ENCODE results near the gene STAT3.
"Not testable (repeated sequence)": the region's sequence is repeated elsewhere in the genome, so short reads cannot be mapped to it uniquely, and the experiment has no call there.

The STAT3 gene

DNA sequence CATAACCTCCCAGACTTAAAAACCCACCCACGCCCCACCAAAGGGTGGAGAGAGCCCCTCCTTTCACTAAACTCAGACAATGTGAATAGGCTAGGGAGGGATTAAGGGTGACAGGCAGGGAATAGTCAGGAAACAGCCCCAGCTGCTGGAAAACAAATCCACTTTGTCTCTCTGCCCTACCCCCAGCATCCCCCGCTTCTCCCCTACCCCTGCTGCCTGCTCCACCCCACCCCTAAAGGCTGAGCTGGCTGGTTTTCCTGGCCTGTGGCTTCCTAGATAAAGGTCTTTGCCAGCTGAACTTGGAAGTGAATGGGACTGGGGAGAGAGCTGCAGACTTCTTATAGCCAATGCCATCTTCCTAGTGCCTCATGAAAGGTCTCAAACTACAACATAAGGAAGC, 19.8 kb upstream of the STAT3 start:
- no peak for DNase-seq

DNA sequence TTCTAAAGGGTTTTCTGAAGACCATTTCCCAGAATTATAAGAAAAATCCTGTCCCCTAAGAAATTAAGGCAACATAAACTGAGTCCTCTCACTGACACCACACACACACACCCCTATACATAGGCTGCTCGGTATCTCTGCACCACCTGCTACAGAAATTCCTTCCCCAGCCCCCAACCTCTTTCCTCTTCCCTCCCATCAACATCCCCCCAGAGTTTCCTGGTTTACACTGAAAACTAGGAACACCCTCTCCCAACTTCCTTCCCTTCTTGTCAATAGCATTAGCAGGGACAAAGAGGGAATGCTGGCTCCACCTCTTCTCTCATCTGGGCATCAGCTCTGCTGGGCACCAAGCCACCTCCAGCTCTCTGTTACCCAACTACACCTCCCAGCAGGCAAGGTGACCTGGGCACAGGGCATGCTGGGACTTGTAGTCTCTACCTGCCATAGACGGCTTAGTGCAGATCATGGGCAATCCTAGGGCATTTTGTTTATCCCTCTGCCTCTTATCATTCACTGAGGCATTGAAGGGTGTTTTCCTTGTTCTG, 19.1 kb upstream of the STAT3 start:
- DNase-seq, result peak; percentile 90

DNA sequence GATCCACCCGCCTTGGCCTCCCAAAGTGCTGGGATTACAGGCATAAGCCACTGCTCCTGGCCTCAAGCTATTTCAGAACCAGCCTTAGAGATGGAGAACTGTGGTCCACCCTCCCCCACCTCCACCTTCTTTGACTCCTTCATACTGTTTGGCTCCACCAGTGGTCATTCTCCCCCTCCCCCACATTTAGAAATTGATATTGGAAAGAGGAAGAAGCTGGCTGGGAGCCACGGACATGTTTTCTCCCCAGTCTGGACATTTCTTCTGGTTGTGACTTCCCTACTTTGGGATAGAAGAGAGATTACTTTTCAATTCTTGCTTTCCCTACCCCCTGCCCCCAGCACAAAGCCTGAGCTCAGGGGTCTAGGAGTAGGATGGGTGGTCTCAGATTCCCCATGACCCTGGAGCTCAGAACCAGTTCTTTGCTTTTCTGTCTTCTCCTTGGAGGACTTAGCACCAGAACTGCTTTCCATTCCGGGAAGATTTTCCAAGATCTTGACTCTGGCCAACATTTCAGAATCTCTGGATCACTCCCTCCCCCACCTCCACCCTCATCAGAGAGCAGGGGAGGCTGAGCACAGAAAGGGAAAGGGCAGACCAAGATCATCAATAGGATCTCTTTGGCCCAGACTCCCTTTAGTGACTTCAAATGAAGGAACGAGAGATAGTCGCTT, 18.5 kb upstream of the STAT3 start:
- no peak for DNase-seq

DNA sequence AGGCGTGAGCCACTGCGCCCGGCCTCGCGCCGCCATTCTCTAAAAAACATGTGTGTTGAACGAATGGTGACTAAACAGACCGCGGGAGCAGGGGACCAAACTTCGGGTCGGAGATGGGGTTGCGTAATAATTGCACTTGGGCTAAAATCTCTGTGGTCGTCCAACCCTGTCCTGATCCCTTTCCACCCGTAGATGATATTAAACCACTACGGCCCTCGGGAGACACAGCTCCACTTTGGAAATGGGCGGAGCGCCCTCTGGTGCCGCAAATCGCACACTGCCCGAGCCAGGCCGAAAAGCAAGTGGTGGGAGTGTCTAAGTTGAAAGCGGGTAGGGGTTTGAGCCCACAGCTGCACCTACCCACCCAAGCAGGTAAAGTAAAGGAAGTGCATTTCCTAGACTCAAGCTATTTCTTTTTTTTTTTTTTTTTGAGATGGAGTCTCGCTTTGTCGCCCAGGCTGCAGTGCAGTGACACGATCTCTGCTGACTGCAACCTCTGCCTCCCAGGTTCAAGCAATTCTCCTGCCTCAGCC, 17.8 kb upstream of the STAT3 start:
- DNase-seq, result peak; percentile 92

DNA sequence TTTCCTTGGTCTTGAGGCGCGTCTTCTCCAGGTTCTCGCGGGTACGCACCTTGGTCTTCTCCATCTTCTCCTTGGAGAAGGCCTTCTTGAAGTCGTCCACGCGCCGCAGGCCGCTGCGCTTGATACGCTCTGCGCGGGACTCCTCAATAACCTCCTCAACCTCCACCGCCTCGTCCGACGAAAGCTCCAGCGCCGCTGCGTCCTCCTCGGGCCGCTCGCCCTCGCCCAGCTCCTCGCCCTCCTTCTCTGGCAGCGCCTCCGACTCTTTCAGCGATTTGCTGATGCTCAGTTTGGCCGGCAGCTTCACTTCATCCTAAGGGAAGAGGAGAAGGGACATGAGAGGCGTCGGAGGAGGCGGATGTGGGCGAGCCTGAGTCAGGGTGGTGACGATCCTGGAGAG, 16.8 kb upstream of the STAT3 start:
- no peak for DNase-seq

DNA sequence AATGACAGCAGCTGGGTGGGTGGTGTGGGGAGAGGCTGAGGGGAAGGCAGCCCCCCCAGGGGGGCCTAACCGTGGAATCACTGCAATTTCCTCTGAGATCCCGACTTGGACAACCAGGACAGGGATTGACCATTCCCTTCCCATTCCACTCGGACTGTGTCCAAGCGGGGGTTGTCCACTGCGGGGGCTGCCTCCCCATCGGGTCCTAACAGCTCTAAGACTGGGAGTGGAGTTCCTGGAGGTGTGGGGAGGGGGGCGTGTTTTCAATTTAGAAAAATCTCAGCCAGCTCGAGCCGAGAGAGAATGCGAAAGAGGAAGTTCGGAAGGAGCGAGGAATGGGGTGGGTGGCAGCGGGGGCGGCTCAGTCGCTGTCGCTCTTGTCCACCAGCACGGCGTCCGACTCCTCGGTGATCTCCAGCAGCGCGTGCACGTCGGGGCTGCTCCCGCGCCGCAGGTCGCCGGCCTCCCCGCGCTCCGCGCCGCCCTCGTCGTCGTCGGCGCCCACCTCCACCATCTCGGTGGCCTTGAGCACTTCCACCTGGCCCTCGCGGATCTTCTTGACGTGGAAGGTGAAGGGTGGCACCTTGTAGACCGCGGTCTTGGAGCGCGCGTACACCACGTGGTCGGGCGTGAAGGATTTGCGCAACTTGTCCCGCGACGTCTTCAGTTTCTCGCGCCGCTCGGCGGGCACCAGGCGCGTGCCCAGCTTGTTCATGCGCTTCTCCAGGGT, 16.2 kb upstream of the STAT3 start:
- no peak for DNase-seq

DNA sequence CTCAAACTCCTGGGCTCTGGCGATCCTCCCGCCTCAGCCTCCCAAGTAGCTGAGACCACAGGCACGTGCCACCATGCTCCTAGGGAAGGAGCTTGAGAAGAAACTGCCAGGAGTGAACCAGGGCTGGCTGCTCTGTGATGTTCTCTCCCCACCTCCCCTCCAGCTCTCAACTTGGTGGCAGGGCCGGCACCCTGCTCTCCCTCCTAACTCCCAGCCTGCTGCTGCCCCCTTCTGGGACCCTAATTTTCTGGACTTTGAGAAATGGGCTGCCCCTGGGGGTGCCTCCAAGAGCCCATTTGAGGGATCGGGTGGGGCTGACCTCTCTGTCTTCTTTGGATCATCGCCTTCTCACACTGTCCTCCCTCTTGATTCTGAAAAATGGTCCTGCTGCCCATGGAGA, 14.9 kb upstream of the STAT3 start:
- peak; percentile 82 for DNase-seq

DNA sequence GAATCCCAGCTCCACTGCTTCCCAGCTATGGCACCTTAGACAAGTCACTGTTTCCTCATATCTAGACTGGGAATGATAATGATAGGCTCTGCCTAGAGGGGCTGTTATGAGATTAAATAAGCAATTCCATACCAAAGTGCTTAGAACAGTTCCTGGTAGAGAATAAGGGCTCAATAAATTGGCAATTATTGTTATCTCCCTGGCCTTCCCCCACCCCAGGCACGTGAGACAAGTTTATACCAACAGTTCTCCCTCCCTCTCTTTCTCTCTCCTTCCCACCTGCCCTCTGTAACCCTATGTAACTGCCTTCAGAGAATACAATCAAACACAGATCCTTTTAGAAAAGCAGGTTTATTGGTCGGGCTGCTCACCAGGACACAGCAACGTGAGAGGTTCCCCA, 13.9 kb upstream of the STAT3 start:
- no peak for DNase-seq

DNA sequence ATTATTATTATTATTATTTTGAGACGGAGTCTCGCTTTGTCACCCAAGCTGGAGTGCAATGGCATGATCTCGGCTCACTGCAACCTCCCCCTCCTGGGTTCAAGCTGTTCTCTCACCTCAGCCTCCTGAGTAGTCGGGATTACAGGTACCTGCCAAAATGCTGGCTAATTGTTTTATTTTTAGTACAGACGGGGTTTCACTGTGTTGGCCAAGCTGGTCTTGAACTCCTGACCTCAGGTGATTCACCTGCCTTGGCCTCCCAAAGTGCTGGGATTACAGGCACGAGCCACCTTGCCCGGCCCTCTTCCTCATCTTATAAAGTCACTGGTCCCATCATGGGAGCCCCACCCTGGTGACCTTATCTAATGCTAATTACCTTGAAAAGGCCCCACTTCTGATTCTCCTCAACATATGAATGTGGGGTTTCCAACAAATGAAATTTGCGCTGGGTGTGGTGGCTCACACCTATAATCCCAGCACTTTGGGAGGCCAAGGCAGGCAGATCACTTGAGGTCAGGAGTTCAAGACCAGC, 12.7 kb upstream of the STAT3 start:
- not testable (repeated sequence) for DNase-seq

DNA sequence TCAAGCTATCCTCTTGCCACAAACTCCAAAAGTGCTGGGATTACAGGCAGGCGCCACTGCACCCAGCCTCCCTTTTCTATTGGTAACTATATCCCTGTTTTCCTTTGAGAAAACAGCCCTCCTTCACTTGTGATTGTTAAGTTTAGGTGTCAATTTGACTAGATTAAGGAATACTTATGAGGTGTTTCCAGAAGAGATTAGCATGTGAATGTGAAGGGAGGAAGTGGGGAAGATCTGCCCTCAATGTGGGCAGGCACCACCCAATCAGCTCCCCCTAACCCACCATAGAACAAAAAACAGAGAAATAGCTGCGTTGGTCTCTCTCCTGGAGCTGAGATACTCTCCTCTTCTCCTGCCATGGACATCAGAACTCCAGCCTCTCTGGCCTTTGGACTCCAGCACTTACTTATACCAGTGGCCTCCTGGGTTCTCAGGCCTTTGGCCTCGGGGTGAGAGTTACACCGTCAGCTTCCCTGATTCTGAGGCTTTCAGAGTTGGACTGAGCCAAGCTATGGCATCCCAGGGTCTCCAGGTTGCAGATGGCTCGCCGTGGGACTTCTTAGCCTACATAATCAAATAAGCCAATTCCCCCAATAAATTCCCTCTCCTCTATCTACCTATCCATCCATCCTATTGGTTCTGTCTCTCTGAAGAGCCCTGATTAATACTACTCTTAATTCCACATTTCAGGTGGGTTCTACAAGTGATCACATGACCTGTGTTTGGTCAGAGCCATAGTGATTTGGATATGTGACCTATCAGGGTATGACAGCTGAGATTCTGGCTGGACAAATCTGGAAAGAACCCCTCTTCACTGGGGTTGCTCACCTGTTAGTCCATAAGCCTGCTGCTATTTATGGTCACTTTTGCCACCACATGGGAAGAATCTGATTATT, 12.0 kb upstream of the STAT3 start:
- DNase-seq, result peak; percentile 53

DNA sequence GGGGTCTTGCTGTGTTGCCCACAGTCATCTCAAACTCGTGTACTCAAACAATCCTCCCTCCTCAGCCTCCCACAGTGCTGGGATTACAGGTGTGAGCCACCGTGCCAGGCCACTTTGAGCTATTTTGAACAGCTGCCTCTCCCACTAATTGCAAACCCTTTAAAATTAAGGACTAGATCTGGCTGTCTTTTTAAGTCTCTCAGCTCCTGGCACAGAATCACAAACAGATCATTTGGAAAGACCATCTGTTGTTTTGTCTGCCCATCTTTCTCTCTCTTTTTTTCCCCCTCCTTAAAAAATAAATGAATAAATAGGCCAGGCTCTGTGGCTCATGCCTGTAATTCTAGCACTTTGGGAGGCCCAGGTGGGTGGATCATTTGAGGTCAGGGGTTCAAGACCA, 10.9 kb upstream of the STAT3 start:
- no peak for DNase-seq

DNA sequence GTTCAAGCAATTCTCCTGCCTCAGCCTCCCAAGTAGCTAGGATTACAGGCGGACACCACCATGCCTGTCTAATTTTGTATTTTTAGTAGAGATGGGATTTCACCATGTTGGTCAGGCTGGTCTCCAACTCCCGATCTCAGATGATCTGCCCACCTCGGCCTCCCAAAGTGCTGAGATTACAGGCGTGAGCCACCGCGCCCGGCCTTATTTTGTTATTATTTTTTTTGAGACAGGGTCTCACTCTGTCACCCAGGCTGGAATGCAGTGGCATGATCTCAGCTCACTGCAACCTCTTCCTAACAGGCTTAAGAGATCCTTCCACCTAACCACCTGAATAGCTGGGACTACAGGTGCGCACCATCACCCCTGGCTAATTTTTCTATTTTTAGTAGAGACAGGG, 7.4 kb upstream of the STAT3 start:
- DNase-seq, result not testable (repeated sequence)

DNA sequence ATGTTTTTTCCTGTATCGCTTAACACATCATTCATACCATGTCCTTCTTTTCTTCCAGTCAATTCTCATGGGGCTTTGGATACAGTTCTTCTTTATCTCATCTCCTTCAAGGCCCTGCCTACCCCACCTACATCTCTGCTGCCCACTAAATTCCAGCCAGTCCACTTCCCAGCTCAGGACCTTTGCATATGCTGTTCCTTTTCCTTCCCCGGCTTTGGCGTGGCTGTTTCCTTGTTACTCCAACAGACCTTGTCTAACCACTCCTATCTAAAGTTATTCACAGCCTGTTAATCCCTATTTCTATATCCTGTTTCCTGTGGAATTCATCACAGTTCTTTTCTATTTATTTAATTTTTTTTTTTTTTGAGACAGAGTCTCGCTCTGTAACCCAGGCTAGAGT, 6.6 kb upstream of the STAT3 start:
- no peak for DNase-seq

DNA sequence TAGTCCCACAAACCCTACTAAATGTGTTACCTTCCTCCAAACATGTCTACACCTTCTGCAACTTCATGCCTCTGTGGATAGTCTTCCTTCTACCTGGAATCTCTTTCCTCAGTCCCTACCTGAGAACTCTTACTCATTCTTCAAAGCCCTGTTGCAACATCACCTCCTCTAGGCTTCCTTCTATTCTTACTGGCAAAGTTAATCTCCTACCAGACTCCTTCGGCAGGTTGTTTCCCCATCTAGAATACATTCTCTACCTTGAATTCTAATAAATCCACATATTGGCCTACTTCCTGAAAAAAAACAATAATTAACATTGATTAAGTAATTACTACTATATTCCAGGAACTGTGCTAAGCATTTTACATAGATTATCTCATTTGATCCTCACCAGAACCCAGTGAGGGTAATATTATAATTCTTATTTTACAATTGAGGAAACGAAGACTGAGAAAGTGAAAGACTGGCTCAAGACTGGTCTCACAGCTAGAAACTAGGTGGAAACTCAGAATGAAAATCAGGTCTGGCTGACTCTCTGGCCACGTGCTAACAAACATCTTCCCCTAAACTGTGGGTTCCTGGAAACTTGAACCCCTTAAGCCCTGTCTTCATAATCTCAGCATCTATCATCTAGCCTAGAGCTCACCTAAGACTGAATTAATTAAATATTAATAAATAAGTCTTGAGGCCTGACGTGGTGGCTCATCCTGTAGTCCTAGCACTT, 4.6 kb upstream of the STAT3 start:
- DNase-seq, result no peak

DNA sequence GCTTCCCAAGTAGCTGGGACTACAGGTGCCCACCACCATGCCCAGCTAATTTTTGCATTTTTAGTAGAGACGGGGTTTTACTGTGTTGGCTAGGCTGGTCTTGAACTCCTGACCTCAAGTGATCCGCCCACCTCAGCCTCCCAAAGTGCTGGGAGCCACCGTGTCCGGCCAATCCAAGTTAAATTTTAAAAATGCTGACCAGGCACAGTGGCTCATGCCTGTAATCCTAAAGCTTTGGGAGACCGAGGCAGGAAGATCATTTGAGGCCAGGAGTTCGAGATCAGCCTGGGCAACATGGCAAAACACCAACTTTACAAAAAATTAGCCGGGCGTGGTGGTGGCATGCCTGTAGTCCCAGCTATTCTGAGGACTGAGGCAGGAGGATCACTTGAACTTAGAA, 3.2 kb upstream of the STAT3 start:
- not testable (repeated sequence) for DNase-seq

DNA sequence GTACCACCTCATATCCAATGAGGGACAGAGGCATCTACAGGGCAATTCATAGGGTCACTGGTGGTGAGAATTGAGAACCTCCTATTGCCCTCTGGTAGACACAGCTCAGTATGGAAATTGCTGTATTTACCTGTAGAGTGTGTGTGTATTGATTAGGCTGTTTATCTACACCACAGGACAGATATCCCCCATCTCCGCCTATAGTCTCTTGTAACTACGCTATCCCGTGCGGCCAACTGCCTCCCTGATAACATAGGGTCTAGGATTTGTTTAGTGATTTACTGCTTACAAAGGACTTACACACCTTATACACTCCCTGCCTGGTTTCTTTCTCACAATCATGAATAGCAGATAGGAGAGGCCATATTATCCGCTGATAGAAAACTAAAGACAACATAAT, 1.7 kb upstream of the STAT3 start:
- no peak for DNase-seq

DNA sequence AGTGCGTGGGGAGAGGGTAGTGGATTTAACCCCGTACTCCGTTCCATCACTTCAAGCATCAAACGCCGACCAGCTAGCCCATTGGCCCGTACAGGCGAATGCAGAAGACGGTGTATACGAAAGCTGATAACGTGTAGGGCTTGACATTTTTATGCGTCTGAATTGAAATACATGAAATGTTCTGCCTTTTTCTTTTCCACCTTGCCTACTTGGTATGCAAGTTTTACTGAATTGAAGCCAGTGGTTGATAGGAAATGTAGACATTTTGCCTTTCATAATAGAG, 834 bp upstream of the STAT3 start:
- no peak for DNase-seq

DNA sequence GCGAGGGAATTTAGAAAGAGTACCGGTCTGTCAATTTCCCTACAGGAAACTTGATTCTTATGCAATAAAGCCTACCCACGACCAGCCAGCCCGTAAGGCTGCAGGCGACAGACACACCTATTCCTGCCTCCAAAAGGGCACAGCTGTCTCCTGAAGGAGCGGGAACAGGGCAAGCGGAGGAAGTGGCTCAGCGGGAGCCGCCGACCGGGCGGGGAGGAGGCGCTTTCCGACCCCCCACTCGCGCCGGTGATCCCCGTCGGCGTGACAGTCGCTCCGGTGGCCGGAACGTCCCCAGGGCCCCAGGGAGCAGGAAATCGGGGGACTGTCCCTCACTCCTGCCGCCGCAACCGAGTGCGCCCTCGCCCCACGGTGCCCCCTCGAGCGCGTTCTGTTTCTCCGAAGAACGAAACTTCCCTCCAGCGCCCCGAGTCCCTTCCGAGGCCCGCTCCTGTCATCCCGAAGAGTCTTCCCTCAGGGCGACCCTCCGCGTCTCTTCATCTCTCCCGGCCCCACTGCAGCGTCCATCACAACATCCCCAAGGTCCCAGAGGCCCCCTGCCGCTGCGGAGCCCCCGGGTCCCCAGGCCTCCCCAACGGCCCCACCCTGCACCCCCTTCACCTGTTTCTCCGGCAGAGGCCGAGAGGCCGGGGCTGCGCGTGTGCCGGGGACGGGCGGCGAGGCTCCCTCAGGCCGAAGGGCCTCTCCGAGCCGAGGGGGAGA, 421 bp downstream of the STAT3 start:
- DNase-seq, result peak; percentile 53

DNA sequence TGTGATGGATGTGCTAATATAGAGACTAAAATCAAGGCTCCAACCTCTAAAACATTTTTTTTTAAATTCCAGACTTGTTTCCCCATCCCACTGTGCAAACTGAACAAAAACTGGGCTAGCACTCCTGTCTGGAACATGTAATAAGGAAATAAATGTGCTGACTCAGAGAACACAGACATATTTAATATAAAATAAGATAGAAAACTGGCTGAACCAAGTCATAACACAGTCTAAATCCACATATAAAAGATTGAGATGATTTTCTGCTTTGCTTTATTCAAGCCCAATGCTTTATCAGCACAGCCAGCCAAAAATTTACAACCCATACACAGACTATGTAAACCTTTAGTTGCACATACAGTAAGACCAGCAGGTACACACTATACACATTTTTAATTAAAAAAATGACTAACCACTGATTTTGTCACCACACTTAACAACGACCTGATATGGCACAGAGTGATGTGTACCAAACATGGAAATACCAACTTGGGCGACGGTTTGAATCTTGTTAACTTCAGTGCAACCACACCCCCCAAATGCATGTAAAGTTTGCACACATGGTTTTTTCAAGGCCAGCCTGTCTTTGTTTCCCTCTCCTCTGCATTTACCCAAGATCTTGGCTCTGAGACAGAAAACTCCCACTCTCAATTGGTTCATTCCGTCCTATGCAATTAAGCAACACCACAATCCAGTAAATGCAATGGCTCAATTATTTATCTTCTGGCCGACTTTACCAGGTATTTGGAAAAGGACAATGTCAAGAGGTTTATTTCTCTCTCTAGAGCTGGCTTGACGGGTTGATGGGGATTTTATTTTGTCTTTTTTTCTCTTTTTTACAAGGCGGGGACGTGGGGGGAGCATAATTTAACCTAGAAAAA, 1.2 kb downstream of the STAT3 start:
- peak; percentile 81 for DNase-seq

DNA sequence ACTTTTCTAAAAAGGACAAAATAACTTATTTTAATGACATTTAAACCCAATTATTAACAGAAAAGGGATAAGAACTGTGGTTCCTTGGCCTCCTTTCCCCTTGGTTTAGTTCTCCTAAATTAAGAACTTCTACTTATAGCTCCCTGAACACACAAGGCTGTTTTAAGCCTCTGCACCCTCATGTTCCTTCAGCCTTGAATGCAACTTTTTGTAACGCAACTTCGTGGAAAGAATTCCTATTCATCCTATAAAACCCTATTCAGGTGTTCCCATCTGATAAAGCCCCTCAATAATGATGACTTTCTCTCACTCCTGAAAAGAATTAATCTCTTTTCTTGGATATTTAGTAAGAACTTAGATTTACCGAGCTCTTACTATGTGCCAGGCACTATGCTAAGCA, 6.3 kb downstream of the STAT3 start:
- no peak for DNase-seq

DNA sequence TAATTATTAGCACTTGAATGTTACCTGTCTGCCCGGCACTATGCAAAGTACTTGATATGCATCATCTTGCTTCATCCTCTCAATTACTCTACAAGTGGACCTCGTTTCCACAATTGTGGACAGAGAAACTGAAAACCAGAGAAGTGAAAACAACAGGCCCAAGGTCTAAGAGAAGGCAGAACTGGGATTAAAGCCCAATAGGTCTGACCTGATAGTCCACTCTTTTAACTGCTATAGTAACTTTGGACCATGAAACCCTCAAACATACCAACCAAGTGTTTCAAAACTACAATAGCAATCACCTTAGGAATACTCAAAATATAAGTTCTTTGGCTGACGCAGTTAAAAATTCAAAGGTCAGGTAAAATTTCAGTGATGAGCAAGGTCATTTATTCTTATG, 7.3 kb downstream of the STAT3 start:
- DNase-seq, result no peak

All from hematopoietic multipotent progenitor cell treated with erythropoietin and hydrocortisone succinate and interleukin-3 and kit ligand, for 4 days (in vitro differentiated cells).